CD14-positive monocyte (primary cell): ENCODE data around the gene CNGA1. TPM values are rescaled to one million over a fixed set of nuclear protein-coding genes. Genes with fewer than 3 reads are reported as not detected.

Experiments used
- DNase-seq, 3 donors: peaks; one replicate each; pipeline ENCODE4 v3.0.0-alpha.2; 2011 to 2022
- H2AFZ ChIP-seq: 2 replicates; pipeline ENCODE4 v1.6.0; 2012; ENCODE audit warnings: mild to moderate bottlenecking, low read depth, low read length, inconsistent platforms; ENCODE audit not compliant: insufficient read depth, poor library complexity, severe bottlenecking
- H3K27ac ChIP-seq, 2 donors: 1 replicate in 1 of 2; 2 replicates in 1 of 2; pipeline ENCODE4 v1.5.1; 2012 to 2013; ENCODE audit warnings: low read length in 2 of 2, control low read depth in 1 of 2, inconsistent platforms in 1 of 2, low read depth in 1 of 2, mild to moderate bottlenecking in 1 of 2
- H3K27me3 ChIP-seq, 2 donors: one replicate each; pipeline versions ENCODE4 v1.6.0 to v1.6.1; 2011 to 2013; ENCODE audit warnings: low read length in 2 of 2; ENCODE audit not compliant: control insufficient read depth in 2 of 2, insufficient read depth in 2 of 2
- H3K36me3 ChIP-seq, 2 donors: replicated peaks in 1 of 2; 1 replicate in 1 of 2; 2 replicates in 1 of 2; pipeline versions ENCODE4 v1.5.1 to v1.6.1; 2012 to 2013; ENCODE audit warnings: low read length in 2 of 2, control low read depth in 1 of 2, inconsistent platforms in 1 of 2, mild to moderate bottlenecking in 1 of 2; ENCODE audit not compliant: insufficient read depth in 2 of 2, control insufficient read depth in 1 of 2
- H3K4me1 ChIP-seq, 2 donors: 1 replicate in 1 of 2; 2 replicates in 1 of 2; pipeline versions ENCODE4 v1.5.1 to v1.6.1; 2012 to 2013; ENCODE audit warnings: low read length in 2 of 2, control low read depth in 1 of 2, inconsistent platforms in 1 of 2, mild to moderate bottlenecking in 1 of 2, moderate library complexity in 1 of 2; ENCODE audit not compliant: insufficient read depth in 2 of 2, control insufficient read depth in 1 of 2
- H3K4me2 ChIP-seq: replicated peaks from 2 replicates; pipeline ENCODE3; 2012; ENCODE audit warnings: low read length, moderate library complexity, mild to moderate bottlenecking; ENCODE audit not compliant: poor library complexity, severe bottlenecking; ENCODE audit errors: extremely low read depth
- H3K4me3 ChIP-seq, 3 experiments: fragments of 200-600 bp in 1 of 3; sonication (generic) in 1 of 3; replicated peaks in 1 of 3; 1 replicate in 2 of 3; 2 replicates in 1 of 3; pipeline ENCODE4 v1.5.1; 2011 to 2013; ENCODE audit warnings: low read length in 3 of 3, mild to moderate bottlenecking in 3 of 3, control low read depth in 2 of 3, low read depth in 2 of 3, inconsistent platforms in 1 of 3, moderate library complexity in 1 of 3
- H3K79me2 ChIP-seq: 2 replicates; pipeline ENCODE4 v1.6.0; 2012; ENCODE audit warnings: mild to moderate bottlenecking, control low read depth, inconsistent platforms, low read length, moderate library complexity; ENCODE audit not compliant: insufficient read depth
- H3K9ac ChIP-seq: 2 replicates; pipeline ENCODE4 v1.6.0; 2017; ENCODE audit warnings: low read length, mild to moderate bottlenecking; ENCODE audit not compliant: insufficient read depth, poor library complexity, severe bottlenecking
- H3K9me3 ChIP-seq, 2 donors: replicated peaks in 1 of 2; 1 replicate in 1 of 2; 2 replicates in 1 of 2; pipeline versions ENCODE4 v1.5.1 to v1.6.1; 2012 to 2013; ENCODE audit warnings: low read length in 2 of 2, control low read depth in 1 of 2; ENCODE audit not compliant: control insufficient read depth in 1 of 2, insufficient read depth in 1 of 2
- H4K20me1 ChIP-seq: 2 replicates; pipeline ENCODE4 v1.6.0; 2012; ENCODE audit warnings: mild to moderate bottlenecking, low read length, control low read depth, moderate library complexity; ENCODE audit not compliant: insufficient read depth
- H3K27ac Mint-ChIP-seq, 7 donors: one replicate each; pipeline ENCODE4 v1.8.0; 2020; ENCODE audit warnings: mild to moderate bottlenecking in 7 of 7, mixed read lengths in 7 of 7, moderate library complexity in 6 of 7, inconsistent platforms in 2 of 7
- H3K27me3 Mint-ChIP-seq, 3 donors: one replicate each; pipeline ENCODE4 v1.8.0; 2021 to 2022; ENCODE audit warnings: low read depth in 3 of 3, mild to moderate bottlenecking in 3 of 3, mixed read lengths in 3 of 3, moderate library complexity in 3 of 3, inconsistent platforms in 1 of 3
- H3K36me3 Mint-ChIP-seq, 2 donors: one replicate each; pipeline ENCODE4 v1.8.0; 2020; ENCODE audit warnings: mixed read lengths in 2 of 2, inconsistent platforms in 1 of 2, mild to moderate bottlenecking in 1 of 2
- H3K4me1 Mint-ChIP-seq: one replicate; pipeline ENCODE4 v1.8.0; 2020; ENCODE audit warnings: mild to moderate bottlenecking, mixed read lengths
- H3K4me3 Mint-ChIP-seq, 2 donors: one replicate each; pipeline ENCODE4 v1.8.0; 2020; ENCODE audit warnings: mild to moderate bottlenecking in 2 of 2, mixed read lengths in 2 of 2, moderate library complexity in 1 of 2
- H3K9me3 Mint-ChIP-seq, 7 donors: one replicate each; pipeline ENCODE4 v1.8.0; 2020 to 2022; ENCODE audit warnings: mixed read lengths in 7 of 7, mild to moderate bottlenecking in 6 of 7, moderate library complexity in 6 of 7, inconsistent platforms in 2 of 7
- CTCF ChIP-seq: fragments of 200-600 bp; IDR thresholded peaks from one replicate; pipeline ENCODE4 v1.8.0; 2022; ENCODE audit warnings: antibody characterized with exemption, mild to moderate bottlenecking
- WGBS: methylation state at CpG from one replicate; pipeline ENCODE4 v1.1.5; 2013; ENCODE audit warnings: missing lambda C conversion rate; ENCODE audit not compliant: insufficient coverage; 5-methylcytosine and 5-hydroxymethylcytosine counted together
- intact Hi-C, 2 donors: fragments of 100-400 bp; cut with micrococcal nuclease; formaldehyde crosslinking; loops; one replicate each; pipeline versions ENCODE4 v1.15.0 to v1.15.1; 2023
- polyA plus RNA-seq, 3 donors: library from polyadenylated mRNA; depleted of rRNA in 1 of 3; unstranded in 2 of 3; stranded (reverse) in 1 of 3; fragments of 300-500 nt in 2 of 3; fragments of >200 nt in 1 of 3; fragmentation: Illumina TruSeq in 2 of 3; gene quantifications; 1 replicate in 2 of 3; 2 replicates in 1 of 3; pipeline ENCODE4 v1.2.3, GENCODE V29; 2012 to 2021

CNGA1 gene
- polyA plus RNA-seq, 3 donors, result not detected

- no peak overlapping the region for H3K9ac ChIP-seq
- H3K9me3 ChIP-seq, result no peaks in the 10 kb centered on the region
- H4K20me1 ChIP-seq, result no peaks in the 10 kb centered on the region
- Mint-ChIP-seq H3K27me3 (peaks cover 3 to 22% (median 16%) of the 10 kb centered on the region in 3 donors), H3K4me3 (no peak overlapping the region), H3K9me3 (peaks cover 0 to 2% (median 0%) of the 10 kb centered on the region in 7 donors), H3K27ac (no peak overlapping the region), H3K36me3 (no peaks in the 10 kb centered on the region), H3K4me1 (no peaks in the 10 kb centered on the region)
- intact Hi-C loops, result no loop called here
- H3K79me2 ChIP-seq, result no peaks in the 10 kb centered on the region
- peaks cover 4 to 5% of the 10 kb centered on the region in 2 donors for H3K27me3 ChIP-seq
- H3K4me3 ChIP-seq, result no peak overlapping the region
- no peaks in the 10 kb centered on the region for H3K36me3 ChIP-seq
- no peak for DNase-seq
- no peak overlapping the region for H2AFZ ChIP-seq
- H3K4me1 ChIP-seq, result no peaks in the 10 kb centered on the region
- 100% methylated on average over 1 of the region's 2 CpGs for WGBS
- H3K4me2 ChIP-seq, result no peak overlapping the region
- H3K27ac ChIP-seq, result no peak overlapping the region
- no peak for TF ChIP-seq CTCF
Observed at GRCh38 chr4:48025005-48025404, 8.5 kb upstream of the CNGA1 start.

- H3K4me3 Mint-ChIP-seq, result no peak overlapping the region
- no peak for DNase-seq
- intact Hi-C loops, result no loop called here
- no peaks in the 10 kb centered on the region for H3K36me3 ChIP-seq
- H4K20me1 ChIP-seq, result no peaks in the 10 kb centered on the region
- H2AFZ ChIP-seq, result no peak overlapping the region
- no peaks in the 10 kb centered on the region for H3K4me1 ChIP-seq
- no peaks in the 10 kb centered on the region for H3K9me3 ChIP-seq
- H3K4me1 Mint-ChIP-seq, result no peaks in the 10 kb centered on the region
- peaks cover 6 to 22% (median 19%) of the 10 kb centered on the region in 3 donors for H3K27me3 Mint-ChIP-seq
- H3K27me3 ChIP-seq, result peaks cover 9 to 10% of the 10 kb centered on the region in 2 donors
- no peak overlapping the region for H3K4me2 ChIP-seq
- H3K27ac ChIP-seq, result no peak overlapping the region
- H3K9me3 Mint-ChIP-seq, result peaks cover 0 to 2% (median 0%) of the 10 kb centered on the region in 7 donors
- no peak overlapping the region for H3K27ac Mint-ChIP-seq
- H3K4me3 ChIP-seq, result no peak overlapping the region
- H3K79me2 ChIP-seq, result no peaks in the 10 kb centered on the region
- H3K36me3 Mint-ChIP-seq, result no peaks in the 10 kb centered on the region
- no peak for TF ChIP-seq CTCF
- no peak overlapping the region for H3K9ac ChIP-seq
- WGBS, result no CpG with 5 or more reads among the region's 4 CpGs
Observed at GRCh38 chr4:48024522-48024921, 8.0 kb upstream of the CNGA1 start.
